ENCODE results near the gene AGRN. TPM values are rescaled to one million over a fixed set of nuclear protein-coding genes. Genes with fewer than 3 reads are reported as not detected.
"Not testable (repeated sequence)": the region's sequence is repeated elsewhere in the genome, so short reads cannot be mapped to it uniquely, and the experiment has no call there.

AGRN gene
- total RNA-seq, 1 donor from 2014 or later = 203 TPM

GRCh38 chr1:1062348-1063163, 42.6 kb downstream of the AGRN start:
- TF ChIP-seq, protein P1, sequence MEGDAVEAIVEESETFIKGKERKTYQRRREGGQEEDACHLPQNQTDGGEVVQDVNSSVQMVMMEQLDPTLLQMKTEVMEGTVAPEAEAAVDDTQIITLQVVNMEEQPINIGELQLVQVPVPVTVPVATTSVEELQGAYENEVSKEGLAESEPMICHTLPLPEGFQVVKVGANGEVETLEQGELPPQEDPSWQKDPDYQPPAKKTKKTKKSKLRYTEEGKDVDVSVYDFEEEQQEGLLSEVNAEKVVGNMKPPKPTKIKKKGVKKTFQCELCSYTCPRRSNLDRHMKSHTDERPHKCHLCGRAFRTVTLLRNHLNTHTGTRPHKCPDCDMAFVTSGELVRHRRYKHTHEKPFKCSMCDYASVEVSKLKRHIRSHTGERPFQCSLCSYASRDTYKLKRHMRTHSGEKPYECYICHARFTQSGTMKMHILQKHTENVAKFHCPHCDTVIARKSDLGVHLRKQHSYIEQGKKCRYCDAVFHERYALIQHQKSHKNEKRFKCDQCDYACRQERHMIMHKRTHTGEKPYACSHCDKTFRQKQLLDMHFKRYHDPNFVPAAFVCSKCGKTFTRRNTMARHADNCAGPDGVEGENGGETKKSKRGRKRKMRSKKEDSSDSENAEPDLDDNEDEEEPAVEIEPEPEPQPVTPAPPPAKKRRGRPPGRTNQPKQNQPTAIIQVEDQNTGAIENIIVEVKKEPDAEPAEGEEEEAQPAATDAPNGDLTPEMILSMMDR (conservative IDR thresholded peaks at IDR 0.05) = no peak
- Mint-ChIP-seq H3K36me3 (ENCODE audit: low read depth) (no peaks in the 10 kb centered on the region), H3K9me3 (no peaks in the 10 kb centered on the region), H3K27ac (ENCODE audit: unreplicated experiment) (no peak overlapping the region), H3K4me3 (no peak overlapping the region), H3K4me1 (peaks cover 15% of the 10 kb centered on the region), H3K27me3 (ENCODE audit: low read depth) (peaks cover 63% of the 10 kb centered on the region)
- no peak for DNase-seq (ENCODE audit: low read depth, low spot score)

DNA sequence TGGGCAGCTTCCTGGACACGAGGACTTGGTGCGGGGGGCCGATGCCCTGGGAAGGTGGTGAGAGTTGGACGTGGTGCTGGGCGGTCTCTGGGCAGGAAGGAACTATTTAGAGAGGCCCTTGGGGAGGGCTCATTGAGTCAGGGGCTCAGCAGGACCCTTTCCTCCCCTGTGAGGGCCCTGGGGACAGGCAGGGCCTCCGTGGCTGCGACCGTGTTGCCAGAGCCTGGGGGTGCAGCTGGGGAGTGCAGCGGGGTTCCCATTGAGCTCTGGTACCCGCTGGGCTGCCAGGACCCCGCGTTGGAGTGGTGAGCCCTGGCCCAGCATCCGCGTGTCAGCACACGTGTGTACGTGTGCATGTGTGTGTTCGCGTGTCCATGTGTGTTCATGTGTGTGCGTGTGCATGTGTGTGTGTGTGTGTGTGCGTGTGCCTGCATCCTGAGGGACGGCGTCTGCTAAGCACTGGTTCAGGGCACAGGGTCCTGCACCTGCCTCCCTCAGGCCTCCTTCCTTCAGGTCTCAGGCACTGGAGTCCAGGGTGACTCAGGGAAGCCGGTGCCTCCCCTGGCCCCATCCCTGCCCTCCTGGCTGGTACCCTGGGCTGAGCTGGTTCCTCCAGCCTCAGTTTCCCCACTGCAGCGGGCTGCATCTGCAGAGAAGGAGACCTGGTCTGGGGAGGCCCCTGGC, 43.5 kb downstream of the AGRN start:
- H3K9me3 Mint-ChIP-seq = no peaks in the 10 kb centered on the region
- no peak overlapping the region for H3K27ac Mint-ChIP-seq (ENCODE audit: unreplicated experiment)
- H3K27me3 Mint-ChIP-seq (ENCODE audit: low read depth) = peaks cover 60% of the 10 kb centered on the region
- H3K4me3 Mint-ChIP-seq = no peak overlapping the region
- peaks cover 6% of the 10 kb centered on the region for H3K4me1 Mint-ChIP-seq
- DNase-seq (ENCODE audit: low read depth, low spot score) = no peak
- H3K36me3 Mint-ChIP-seq (ENCODE audit: low read depth) = no peaks in the 10 kb centered on the region
- TF ChIP-seq, protein P1 (conservative IDR thresholded peaks at IDR 0.05) = no peak

GRCh38 chr1:1063945-1064831, 44.3 kb downstream of the AGRN start:
- DNase-seq (ENCODE audit: low read depth, low spot score) = peak; percentile 62
- Mint-ChIP-seq H3K9me3 (no peaks in the 10 kb centered on the region), H3K27ac (ENCODE audit: unreplicated experiment) (no peak overlapping the region), H3K27me3 (ENCODE audit: low read depth) (peaks cover 53% of the 10 kb centered on the region), H3K36me3 (ENCODE audit: low read depth) (no peaks in the 10 kb centered on the region), H3K4me1 (no peaks in the 10 kb centered on the region), H3K4me3 (no peak overlapping the region)
- TF ChIP-seq, protein P1 (conservative IDR thresholded peaks at IDR 0.05) = peak; percentile 86

DNA sequence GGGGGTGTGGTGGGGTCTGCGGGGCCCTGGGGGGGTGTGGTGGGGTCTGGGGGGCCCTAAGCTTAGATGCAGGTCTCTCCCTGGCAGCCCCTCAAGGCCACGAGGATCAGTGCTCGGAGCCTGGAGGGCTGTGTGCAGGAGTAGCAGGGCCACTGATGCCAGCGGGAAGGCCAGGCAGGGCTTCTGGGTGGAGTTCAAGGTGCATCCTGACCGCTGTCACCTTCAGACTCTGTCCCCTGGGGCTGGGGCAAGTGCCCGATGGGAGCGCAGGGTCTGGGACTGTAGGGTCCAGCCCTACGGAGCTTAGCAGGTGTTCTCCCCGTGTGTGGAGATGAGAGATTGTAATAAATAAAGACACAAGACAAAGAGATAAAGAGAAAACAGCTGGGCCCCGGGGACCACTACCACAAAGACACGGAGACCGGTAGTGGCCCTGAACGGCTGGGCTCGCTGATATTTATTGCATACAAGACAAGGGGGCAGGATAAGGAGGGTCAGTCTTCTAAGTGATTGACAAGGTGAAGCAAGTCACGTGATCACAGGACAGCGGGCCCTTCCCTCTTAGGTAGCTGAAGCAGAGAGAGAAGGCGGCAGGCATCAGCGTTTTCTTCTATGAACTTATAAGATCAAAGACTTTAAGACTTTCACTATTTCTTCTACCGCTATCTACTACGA, 45.5 kb downstream of the AGRN start:
- H3K27me3 Mint-ChIP-seq (ENCODE audit: low read depth) = peaks cover 53% of the 10 kb centered on the region
- no peak overlapping the region for H3K27ac Mint-ChIP-seq (ENCODE audit: unreplicated experiment)
- H3K4me3 Mint-ChIP-seq = peak overlapping the region; percentile 59
- H3K9me3 Mint-ChIP-seq = no peaks in the 10 kb centered on the region
- TF ChIP-seq, protein P1 (conservative IDR thresholded peaks at IDR 0.05) = no peak
- H3K36me3 Mint-ChIP-seq (ENCODE audit: low read depth) = no peaks in the 10 kb centered on the region
- no peak for DNase-seq (ENCODE audit: low read depth, low spot score)
- H3K4me1 Mint-ChIP-seq = peaks cover 6% of the 10 kb centered on the region

DNA sequence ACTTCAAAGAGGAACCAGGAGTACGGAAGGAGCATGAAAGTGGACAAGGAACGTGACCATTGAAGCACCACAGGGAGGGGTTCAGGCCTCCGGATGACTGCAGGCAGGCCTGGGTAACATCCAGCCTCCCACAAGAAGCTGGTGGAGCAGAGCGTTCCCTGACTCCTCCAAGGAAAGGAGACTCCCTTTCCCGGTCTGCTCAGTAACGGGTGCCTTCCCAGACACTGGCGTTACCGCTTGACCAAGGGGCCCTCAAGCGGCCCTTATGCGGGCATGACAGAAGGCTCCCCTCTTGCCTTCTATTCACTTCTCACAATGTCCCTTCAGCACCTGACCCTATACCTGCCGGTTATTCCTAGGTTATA, 46.0 kb downstream of the AGRN start:
- H3K27me3 Mint-ChIP-seq (ENCODE audit: low read depth) = peaks cover 49% of the 10 kb centered on the region
- H3K4me3 Mint-ChIP-seq = peak overlapping the region; percentile 59
- not testable (repeated sequence) for H3K36me3 Mint-ChIP-seq (ENCODE audit: low read depth); H3K27ac Mint-ChIP-seq (ENCODE audit: unreplicated experiment); H3K4me1 Mint-ChIP-seq; H3K9me3 Mint-ChIP-seq; DNase-seq (ENCODE audit: low read depth, low spot score)

All from neural crest cell (in vitro differentiated cells).